A549 (cell line): ENCODE results near the gene ARSH.

Experiments
- CEBPB ChIP-seq, 2 experiments: fragments of >200 bp in 1 of 2; sonication (Bioruptor Twin) in 1 of 2; formaldehyde crosslinking in 1 of 2; IDR thresholded peaks; 2 replicates each; pipeline ENCODE4 v1.6.1; 2012 to 2016
- POLR2A ChIP-seq: IDR thresholded peaks from 2 replicates; pipeline ENCODE4 v1.6.1; 2012; ENCODE audit warnings: mild to moderate bottlenecking, low read length
- RAD21 ChIP-seq, 2 experiments: fragments of >200 bp in 1 of 2; sonication (Bioruptor Twin) in 1 of 2; formaldehyde crosslinking in 1 of 2; IDR thresholded peaks in 1 of 2; conservative IDR thresholded peaks in 1 of 2; 2 replicates in 1 of 2; 3 replicates in 1 of 2; pipeline ENCODE4 v1.6.1; 2012 to 2018; ENCODE audit warnings: inconsistent platforms in 1 of 2
- TF ChIP-seq, protein P1 (sequence below): fragments of >200 bp; sonication (Bioruptor Twin); formaldehyde crosslinking; IDR thresholded peaks from 3 replicates; pipeline ENCODE4 v1.5.1; 2016
- TF ChIP-seq, protein P2 (sequence below): IDR thresholded peaks from 2 replicates; pipeline ENCODE4 v1.6.1; 2012
- TF ChIP-seq, protein P3 (sequence below): fragments of 450-650 bp; IDR thresholded peaks from 2 replicates; pipeline ENCODE4 v1.6.1; 2014; ENCODE audit warnings: antibody characterized with exemption

DNA sequence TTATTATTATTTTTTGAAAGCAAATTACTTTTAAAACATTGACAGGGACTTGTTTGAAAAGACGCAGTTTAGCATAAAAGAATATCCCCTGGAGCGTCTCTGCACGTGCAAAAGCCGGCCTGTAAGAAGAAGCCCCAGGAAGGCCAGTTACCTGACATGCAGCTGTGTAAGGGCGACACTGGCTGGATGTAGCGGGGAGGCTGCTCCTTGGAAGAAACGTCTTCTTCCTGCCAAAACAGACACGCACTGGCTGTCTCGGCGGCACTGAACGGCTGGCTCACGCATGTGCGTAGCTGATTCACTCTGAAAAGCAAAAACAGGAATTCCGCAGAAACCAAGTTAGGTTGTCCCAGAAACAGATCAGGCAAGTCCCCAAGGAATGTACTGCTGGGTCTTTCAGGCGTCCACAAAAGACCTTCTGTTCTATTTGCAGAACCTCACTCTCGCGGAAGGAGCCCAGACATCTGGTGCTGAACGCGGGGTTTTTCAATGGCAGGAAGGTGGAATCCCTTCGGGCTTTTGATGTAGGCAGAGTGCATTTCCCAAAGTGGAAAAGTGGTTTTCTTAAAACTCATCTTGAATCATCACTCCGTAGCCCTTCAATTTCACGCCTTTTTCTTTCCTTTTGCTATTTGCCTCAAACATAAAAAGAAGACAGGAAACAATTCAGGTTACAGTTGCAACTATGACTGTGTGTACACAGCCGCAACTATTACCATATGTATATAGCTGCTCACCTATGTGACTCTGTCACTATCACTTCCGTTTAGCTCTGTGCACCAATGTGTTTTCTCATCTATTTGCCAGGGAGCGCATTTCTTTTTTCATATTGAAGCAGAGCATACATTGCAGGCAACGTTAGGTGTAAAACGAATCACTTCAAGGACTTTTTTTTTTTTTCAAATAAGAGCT, 38.1 kb upstream of the ARSH start:
- TF ChIP-seq POLR2A (no peak), CEBPB (IDR thresholded peaks at IDR 0.05) (no peak), RAD21 (conservative IDR thresholded peaks at IDR 0.05 in 1 of 2, IDR thresholded peaks at IDR 0.05 in 1 of 2) (no peak)
- TF ChIP-seq, protein P1, sequence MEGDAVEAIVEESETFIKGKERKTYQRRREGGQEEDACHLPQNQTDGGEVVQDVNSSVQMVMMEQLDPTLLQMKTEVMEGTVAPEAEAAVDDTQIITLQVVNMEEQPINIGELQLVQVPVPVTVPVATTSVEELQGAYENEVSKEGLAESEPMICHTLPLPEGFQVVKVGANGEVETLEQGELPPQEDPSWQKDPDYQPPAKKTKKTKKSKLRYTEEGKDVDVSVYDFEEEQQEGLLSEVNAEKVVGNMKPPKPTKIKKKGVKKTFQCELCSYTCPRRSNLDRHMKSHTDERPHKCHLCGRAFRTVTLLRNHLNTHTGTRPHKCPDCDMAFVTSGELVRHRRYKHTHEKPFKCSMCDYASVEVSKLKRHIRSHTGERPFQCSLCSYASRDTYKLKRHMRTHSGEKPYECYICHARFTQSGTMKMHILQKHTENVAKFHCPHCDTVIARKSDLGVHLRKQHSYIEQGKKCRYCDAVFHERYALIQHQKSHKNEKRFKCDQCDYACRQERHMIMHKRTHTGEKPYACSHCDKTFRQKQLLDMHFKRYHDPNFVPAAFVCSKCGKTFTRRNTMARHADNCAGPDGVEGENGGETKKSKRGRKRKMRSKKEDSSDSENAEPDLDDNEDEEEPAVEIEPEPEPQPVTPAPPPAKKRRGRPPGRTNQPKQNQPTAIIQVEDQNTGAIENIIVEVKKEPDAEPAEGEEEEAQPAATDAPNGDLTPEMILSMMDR, result no peak
- TF ChIP-seq, protein P2, sequence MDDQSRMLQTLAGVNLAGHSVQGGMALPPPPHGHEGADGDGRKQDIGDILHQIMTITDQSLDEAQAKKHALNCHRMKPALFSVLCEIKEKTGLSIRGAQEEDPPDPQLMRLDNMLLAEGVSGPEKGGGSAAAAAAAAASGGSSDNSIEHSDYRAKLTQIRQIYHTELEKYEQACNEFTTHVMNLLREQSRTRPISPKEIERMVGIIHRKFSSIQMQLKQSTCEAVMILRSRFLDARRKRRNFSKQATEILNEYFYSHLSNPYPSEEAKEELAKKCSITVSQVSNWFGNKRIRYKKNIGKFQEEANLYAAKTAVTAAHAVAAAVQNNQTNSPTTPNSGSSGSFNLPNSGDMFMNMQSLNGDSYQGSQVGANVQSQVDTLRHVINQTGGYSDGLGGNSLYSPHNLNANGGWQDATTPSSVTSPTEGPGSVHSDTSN, result no peak
- TF ChIP-seq, protein P3, sequence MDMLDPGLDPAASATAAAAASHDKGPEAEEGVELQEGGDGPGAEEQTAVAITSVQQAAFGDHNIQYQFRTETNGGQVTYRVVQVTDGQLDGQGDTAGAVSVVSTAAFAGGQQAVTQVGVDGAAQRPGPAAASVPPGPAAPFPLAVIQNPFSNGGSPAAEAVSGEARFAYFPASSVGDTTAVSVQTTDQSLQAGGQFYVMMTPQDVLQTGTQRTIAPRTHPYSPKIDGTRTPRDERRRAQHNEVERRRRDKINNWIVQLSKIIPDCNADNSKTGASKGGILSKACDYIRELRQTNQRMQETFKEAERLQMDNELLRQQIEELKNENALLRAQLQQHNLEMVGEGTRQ, result no peak
